Measurements from ENCODE around the gene BAG3. TPM values are rescaled to one million over a fixed set of nuclear protein-coding genes. Genes with fewer than 3 reads are reported as not detected.

The BAG3 gene
- total and polyA plus RNA-seq, 2 of the 4 experiments (the other 2 are of a cell fraction): 5.4 to 42.5 TPM

GRCh38 chr10:119663866-119664698, 12.9 kb downstream of the BAG3 start:
- no peak overlapping the region for H4K5ac ChIP-seq (ENCODE audit: low read depth, low read length)
- peaks cover 43% of the 10 kb centered on the region for H3K4me1 ChIP-seq (ENCODE audit: control insufficient read depth, insufficient read depth, low read length)
- H4K20me1 ChIP-seq (ENCODE audit: insufficient read depth, low read length): peaks cover 93% of the 10 kb centered on the region
- H3K23ac ChIP-seq (ENCODE audit: low read depth, low read length): peak overlapping the region; percentile 23
- no peak overlapping the region; the same call in 2 of the 3 replicates for H2BK15ac ChIP-seq (ENCODE audit: low read depth, low read length)
- peak overlapping the region; percentile 77; the same call in 1 of the 2 replicates for H3K27ac ChIP-seq (ENCODE audit: insufficient read depth, low read length)
- no peak overlapping the region for H2BK120ac ChIP-seq (ENCODE audit: low read depth, low read length)
- BruUV-seq (replicated peaks): no TSS peak
- peaks cover 45% of the 10 kb centered on the region for H3K9me1 ChIP-seq (ENCODE audit: insufficient read depth, low read length)
- H3K4ac ChIP-seq (ENCODE audit: low read depth, low read length): peak overlapping the region; percentile 38
- H3K14ac ChIP-seq (replicated peaks; ENCODE audit: low read depth, low read length): peak overlapping the region; percentile 55; the same call in 1 of the 2 replicates
- no peak overlapping the region for H2BK20ac ChIP-seq (ENCODE audit: low read depth, low read length)
- no peaks in the 10 kb centered on the region for H3K9me3 ChIP-seq (ENCODE audit: control insufficient read depth, insufficient read depth, low read length)
- peak overlapping the region; percentile 86 for H2AK5ac ChIP-seq (ENCODE audit: low read depth, low read length)
- H2AFZ ChIP-seq (replicated peaks; ENCODE audit: low read length, poor library complexity): no peak overlapping the region
- H4K8ac ChIP-seq (ENCODE audit: low read depth in 2 of 2, low read length in 2 of 2): 0 out of 4 replicates have a peak overlapping the region, but pooled peaks have one; percentile 45 to 61
- ATAC-seq (ENCODE audit: low read depth) (no peak; the same call in 1 of the 2 replicates), DNase-seq (no peak)
- H3K9ac ChIP-seq (ENCODE audit: low read depth, low read length): no peak overlapping the region
- CTCF ChIA-PET: interaction anchor here (0.7 kb wide), 1 partner anchor 195 kb away, joined by 3 read pairs; no protein-coding TSS in a partner anchor
- intact Hi-C loops (cut with micrococcal nuclease): no loop called here
- peak overlapping the region; percentile 51 for H2BK5ac ChIP-seq (ENCODE audit: low read depth, low read length, poor library complexity, severe bottlenecking)
- H3K4me3 ChIP-seq (ENCODE audit: insufficient read depth, low read depth, low read length): no peak overlapping the region
- H2AK9ac ChIP-seq (replicated peaks; ENCODE audit: low read depth, low read length, poor library complexity): peak overlapping the region; percentile 85
- peaks cover 3 to 79% of the 10 kb centered on the region in 2 experiments; a peak in 3 of 4 replicates for H3K79me1 ChIP-seq (ENCODE audit: low read depth in 1 of 2, low read length in 2 of 2)
- POLR2A ChIA-PET (ENCODE audit: unreplicated experiment): no interaction called here
- dilution Hi-C loops (cut with HindIII; ENCODE audit: low sequenced_read_pairs, unreplicated experiment): no loop called here
- H3K27me3 ChIP-seq (ENCODE audit: control insufficient read depth, insufficient read depth, low read length): no peaks in the 10 kb centered on the region
- H3K18ac ChIP-seq (ENCODE audit: low read depth, low read length): no peak overlapping the region
- H3K36me3 ChIP-seq (ENCODE audit: control insufficient read depth, insufficient read depth, low read length): peaks cover 6% of the 10 kb centered on the region; the same call in 1 of the 2 replicates
- peak overlapping the region; percentile 44; the same call in 1 of the 2 replicates for H3K4me2 ChIP-seq (ENCODE audit: low read depth, low read length)
- H4K91ac ChIP-seq (ENCODE audit: insufficient read depth, low read depth, low read length): peak overlapping the region; percentile 40; the same call in 1 of the 2 replicates
- H3K56ac ChIP-seq (ENCODE audit: extremely low read depth, insufficient read depth, low read length): no peak overlapping the region
- 77% methylated on average over 5 of the region's 12 CpGs; no CpG with 5 or more reads in 1 of the 2 experiments for WGBS, 2 experiments (ENCODE audit: extremely low coverage in 2 of 2, insufficient read length in 1 of 2)
- in situ Hi-C loops (cut with MboI; ENCODE audit: low sequenced_read_pairs): no loop called here
- TF ChIP-seq FOS (IDR thresholded peaks at IDR 0.05; ENCODE audit: low read depth, low read length) (no peak), RAD21 (IDR thresholded peaks at IDR 0.05; ENCODE audit: low read length) (no peak), POLR2A (IDR thresholded peaks at IDR 0.05; ENCODE audit: low read depth, low read length) (no peak), ELK1 (IDR thresholded peaks at IDR 0.05; ENCODE audit: borderline replicate concordance, low read depth, low read length) (no peak), RFX5 (IDR thresholded peaks at IDR 0.05; ENCODE audit: low read depth, low read length) (no peak), CTCF (conservative IDR thresholded peaks at IDR 0.05; ENCODE audit: low read depth, low read length) (no peak), NFE2L2 (IDR thresholded peaks at IDR 0.05; ENCODE audit: low read depth, low read length) (no peak), MAZ (IDR thresholded peaks at IDR 0.05; ENCODE audit: borderline replicate concordance, low read depth, low read length) (no peak), USF2 (IDR thresholded peaks at IDR 0.05; ENCODE audit: low read depth, low read length) (no peak), MAFK (IDR thresholded peaks at IDR 0.05; ENCODE audit: low read depth, low read length) (no peak), SMC3 (IDR thresholded peaks at IDR 0.05; ENCODE audit: low read depth, low read length) (no peak), RCOR1 (IDR thresholded peaks at IDR 0.05; ENCODE audit: insufficient replicate concordance, low read length) (no peak), BHLHE40 (IDR thresholded peaks at IDR 0.05; ENCODE audit: low read depth, low read length) (no peak), MXI1 (IDR thresholded peaks at IDR 0.05; ENCODE audit: borderline replicate concordance, low read depth, low read length) (no peak)
